Right renal cortex interstitium (tissue), 3 donors: ENCODE results near the gene PSMD7. TPM values are rescaled to one million over a fixed set of nuclear protein-coding genes. Genes with fewer than 3 reads are reported as not detected.

Experiments
- DNase-seq, 3 donors: peaks; one replicate each; pipeline ENCODE4 v3.0.0-alpha.2; 2013; ENCODE audit warnings: low read depth in 3 of 3, low spot score in 2 of 3
- polyA plus RNA-seq, 3 donors: library from polyadenylated mRNA; unstranded; fragments of 120-200 nt; gene quantifications; one replicate each; pipeline ENCODE4 v1.2.1, GENCODE V29; 2013; ENCODE audit not compliant: insufficient read length in 3 of 3

The PSMD7 gene
- 100 to 1,000 TPM; 105 to 112 (median 109) TPM for polyA plus RNA-seq

DNA sequence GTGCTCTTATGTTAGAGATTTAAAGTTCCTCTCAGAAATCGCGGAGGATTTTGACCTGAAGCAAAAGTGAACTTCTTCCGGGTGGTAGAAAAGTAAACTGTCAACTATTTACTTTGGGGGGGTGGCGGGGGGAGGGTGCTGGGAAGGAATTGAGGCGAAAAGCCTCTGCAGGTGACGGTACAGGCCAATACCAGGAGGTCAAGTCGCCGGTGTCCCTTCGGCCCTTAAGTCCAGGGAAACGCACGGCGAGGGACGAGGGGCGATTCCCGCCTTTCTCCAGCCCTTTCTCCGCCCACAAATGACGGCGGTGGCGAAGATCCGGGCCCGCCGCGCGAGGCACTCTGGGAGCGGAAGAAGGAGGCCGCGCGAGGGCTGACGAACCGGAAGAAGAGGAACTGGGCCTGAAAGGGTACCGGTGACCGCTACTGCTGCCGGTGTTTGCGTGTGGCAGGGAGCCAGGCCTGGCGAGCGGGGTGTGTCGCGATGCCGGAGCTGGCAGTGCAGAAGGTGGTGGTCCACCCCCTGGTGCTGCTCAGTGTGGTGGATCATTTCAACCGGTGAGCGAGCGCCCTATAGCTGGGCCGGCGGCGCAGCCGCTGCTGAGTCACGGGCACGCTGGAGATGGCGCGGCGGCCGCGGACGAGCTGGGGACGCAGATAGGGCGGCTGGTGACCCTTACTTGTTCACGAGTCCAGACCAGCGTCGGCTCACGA lies at the start of gene PSMD7:
PSMD7 (plus strand) TSS at position 383 of the 713 bp plus-strand sequence; CDS start at position 484, 101 bp downstream.
- DNase-seq: peak; percentile 78 to 89 (median 79)

DNA sequence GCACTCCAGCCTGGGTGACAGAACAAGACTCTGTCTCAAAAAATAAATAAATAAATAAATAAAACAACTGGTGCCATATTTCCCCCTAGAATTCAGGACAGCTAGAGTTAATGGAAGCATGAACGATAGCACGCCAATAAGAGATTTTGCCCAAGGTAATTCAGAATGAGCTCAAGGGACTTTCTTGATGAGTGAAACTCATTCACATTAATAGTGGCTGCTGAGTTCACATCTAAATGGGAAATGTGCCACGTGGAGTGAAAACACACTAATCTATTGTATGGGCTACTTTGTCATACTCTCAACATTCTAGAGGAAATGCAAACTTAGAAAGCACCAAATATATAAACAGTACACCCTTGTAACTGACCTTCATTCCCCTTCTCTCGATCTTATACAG lies 47.4 kb upstream of the PSMD7 start:
- DNase-seq: no peak

DNA sequence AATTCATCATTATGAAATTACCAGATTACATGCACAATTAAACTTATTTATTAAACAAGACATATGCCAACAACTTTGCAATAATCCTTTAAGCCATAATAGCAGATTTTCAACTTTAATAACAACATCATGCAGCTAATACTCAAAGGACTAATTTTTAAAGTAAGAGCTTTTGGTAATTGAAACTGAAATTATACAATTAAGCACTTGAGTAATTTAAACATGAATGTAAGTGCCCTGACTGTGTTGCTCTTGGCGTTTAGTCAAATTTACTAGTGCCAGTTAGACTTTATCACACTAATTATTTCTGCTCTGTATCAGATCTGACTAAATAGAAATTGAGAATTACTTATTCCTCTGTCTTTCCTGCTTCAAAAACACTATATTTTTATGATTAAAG lies 46.8 kb upstream of the PSMD7 start:
- DNase-seq: no peak

DNA sequence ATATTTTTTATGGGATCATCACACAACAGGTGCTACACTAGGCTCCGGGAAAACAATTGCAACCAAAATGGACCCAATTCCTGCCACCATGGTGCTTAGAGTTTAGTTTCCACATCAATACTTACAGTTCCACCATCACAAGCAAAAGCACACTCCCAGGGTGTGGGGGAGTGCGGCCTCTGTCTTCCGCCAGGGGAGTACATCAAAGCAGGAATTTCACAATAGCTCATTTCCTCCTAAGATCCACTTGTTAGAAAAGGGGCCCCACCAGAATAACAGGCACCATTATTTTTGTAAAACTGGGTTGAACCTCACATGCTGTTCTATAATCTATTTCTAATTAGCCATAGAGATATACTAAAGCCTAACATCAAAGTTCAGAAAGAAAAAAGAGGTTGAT lies 44.3 kb upstream of the PSMD7 start:
- no peak for DNase-seq

DNA sequence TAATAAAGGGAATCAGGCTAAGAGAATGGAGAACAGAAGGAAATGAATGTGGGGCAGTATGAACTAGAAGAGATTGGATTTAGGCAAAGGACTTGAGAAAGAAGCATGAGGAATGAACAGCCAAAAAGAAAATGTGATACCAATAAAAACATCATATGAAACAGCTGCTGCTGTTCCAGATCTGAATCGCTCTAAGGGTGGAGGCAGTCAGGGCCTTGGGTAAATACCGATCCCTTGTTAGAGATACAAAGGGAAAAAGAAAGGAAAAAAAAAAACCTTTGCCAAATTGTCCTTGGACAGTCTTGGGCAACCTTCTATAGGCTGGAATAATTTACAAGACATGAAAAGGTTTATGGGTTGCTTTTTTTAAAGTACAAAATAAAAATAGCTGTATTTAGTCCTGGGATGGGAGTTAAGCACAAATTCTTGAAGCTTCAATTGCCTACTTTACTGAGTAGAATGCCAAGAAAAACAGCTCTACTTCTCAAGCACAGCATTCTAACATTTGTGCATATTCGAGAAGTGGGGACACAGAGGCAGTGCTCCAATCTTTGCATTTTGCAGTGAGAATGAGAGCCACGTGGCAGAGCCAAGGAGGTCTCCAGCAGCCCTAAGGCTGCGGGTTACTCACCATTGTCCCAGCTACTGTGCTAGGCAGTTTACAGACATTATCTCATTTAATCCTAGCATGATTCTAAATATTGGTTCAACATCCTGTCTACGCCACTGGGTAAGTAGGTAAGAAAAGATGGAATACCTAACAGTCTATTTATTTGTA lies 43.3 kb upstream of the PSMD7 start:
- no peak for DNase-seq

DNA sequence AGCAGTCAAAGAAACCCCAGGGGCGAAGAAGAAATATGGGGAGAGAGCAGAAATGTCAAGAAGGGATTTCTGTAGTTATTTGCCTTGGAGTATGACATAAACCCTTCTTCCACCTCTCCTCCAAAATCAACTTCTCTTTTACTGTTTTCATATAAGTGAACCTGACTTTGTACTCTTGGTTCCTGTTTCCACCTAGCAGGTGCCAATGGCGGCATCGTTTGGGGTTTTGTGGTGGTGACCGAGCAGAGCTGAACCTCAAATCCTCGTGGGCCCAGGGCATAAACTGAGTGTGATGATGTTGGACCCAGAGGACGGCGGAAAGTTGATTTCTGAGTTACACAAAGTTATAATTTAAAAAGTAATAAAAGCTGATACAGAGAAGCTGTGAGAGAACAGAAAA lies 39.6 kb upstream of the PSMD7 start:
- no peak for DNase-seq

DNA sequence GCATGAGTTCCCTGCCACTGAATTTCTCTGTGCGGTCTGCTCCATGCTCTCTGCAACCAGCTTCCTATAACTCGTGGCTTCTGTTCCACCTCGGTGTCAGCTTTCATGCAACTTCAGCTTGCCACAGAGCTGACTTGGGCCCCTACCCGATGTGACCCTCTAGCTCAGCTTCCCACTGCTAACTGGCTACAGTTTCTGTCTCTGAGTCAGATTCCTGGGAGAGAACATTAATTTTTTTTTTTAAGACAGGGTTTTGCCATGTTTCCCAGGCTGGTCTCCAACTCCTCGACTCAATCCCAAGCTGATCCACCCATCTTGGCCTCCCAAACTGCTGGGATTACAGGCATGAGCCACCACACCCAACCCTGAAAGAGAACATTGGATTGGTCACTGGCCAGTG lies 35.5 kb upstream of the PSMD7 start:
- DNase-seq: no peak

DNA sequence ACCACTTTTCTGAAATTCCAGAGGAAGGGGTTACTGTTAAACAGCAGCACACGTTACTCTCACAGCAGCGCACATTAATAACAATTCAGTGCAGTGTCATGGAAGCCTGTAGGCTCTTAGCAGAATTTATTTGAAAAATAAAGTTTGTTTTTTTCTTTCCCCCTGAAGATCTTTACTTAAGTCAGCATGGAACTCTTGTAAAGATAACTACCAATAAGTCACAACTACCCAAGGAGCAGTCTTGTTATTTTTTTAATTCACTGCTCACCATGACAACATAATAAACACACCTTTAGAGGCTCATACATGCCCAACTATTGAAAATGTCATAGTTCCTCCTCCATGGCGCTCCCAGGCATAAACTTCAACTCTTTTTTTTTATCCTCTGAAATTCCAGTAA lies 31.8 kb upstream of the PSMD7 start:
- DNase-seq: no peak

DNA sequence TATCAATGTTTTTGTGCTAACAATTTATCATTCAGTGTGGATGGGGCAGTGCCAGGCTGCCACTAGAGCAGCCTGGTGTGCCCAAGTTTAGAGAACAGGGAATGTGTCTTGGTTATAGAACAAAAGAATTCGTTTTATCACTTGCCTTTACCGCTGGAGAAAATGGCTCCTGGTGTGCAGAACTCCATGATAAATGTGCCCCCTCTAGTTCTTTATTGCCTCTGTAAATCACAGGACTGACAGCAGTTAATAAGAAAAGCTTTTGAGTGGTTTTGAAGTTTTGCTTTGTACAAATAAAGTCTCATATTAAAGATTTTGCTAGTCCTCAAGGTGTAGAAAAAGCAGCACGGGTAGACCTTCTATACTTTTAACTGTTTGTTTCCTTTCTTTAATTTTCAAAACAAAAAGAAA lies 28.2 kb upstream of the PSMD7 start:
- DNase-seq: peak in 1 of 3 donors; percentile 30

DNA sequence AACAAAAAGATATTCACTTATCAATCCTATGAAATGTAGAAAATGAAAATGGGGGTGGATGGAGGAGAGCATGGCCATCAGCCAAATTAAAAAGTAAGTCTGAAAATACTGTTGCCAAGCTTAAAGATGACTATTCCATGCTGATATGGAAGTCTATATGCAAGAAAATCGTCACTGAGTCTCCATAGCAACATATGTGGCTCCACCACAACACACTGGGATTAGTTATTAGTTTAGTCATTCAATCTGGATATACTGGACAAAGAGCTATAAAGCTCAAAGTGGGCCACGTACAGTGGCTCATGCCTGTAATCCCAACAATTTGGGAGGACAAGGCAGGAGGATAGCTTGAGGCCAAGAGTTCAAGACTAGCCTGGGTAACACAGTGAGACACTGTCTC lies 24.7 kb upstream of the PSMD7 start:
- no peak for DNase-seq

DNA sequence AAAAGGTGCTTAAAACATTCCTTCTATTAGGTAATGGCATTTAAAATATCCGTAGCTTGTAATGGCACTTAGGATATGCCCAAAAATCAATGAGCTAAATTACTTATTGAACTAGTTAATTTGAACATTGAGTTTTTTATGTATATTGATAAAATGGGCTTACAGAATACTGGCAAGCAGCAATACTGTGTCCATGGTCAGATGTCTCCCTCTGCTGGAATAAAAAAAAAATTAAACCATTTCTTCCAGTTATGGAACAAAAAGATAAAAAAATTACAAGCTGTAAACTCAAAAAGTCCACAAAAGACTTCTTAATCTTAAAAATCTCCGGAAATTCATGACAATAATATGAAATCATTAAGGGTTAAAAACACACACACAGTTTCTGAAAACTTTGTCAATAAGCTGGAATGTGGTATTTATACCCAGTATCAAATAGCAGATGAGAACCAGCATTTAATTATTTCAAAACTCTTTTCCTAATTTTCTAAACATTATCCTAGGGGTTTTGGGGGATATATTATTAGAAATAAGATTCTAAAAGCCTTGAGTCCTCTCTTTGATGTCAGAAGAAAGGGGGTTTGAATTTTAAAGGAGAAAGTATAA lies 21.5 kb upstream of the PSMD7 start:
- DNase-seq: no peak

DNA sequence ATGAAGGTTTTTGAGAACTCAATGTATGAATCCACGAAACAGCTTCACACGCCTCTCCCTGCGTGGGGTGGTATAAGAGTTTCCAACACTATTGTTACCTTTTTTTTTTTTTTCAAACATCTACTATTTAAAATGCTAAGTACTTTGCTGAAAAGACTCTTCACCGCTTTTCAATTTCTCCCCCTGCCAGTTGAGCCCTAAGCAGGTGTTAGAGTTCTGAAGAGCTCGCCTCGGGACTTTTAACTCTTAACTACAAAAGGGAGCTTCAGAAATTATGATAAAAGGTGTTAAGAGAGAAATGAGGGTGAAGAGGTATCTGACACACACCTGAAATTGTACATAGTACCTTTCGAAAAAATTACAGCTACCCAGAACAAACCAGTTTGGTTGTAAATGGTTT lies 20.9 kb upstream of the PSMD7 start:
- DNase-seq: no peak

DNA sequence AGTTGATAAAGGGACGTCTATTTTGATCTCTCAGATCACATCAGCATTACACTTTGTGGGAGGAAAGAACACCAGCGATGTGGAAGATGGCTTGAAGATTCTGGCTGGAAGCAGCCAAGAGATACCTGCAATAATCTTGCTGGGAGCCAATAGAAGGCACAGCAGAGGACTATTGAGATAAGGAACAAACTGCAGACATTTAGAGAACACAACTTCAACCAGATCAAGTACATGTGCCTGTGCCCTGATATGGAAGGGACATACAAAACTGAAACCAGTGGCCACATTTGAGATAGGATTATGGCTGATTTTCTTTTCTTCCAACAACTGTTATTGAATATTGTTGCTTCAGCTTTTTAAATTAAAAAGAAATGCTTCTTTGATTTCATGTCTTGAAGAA lies 18.6 kb upstream of the PSMD7 start:
- no peak for DNase-seq

DNA sequence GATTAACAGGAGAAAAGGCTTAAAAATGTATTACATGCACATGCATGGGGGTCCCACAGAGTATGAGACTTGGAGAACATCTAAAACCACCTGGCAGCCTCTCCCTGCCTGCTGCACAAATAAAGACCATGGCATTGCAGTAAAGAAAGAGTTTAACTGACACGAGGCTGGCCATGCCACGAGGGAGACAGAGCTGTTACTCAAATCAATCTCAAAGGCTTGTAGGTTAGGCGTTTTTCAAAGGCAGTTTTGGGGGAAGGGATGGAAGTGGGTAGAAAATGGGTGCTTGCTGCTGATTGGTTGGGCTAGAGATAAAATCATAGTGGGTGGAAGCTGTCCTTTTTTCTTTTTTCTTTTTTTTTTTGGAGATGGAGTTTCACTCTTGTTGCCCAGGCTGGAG lies 17.3 kb upstream of the PSMD7 start:
- DNase-seq: no peak

DNA sequence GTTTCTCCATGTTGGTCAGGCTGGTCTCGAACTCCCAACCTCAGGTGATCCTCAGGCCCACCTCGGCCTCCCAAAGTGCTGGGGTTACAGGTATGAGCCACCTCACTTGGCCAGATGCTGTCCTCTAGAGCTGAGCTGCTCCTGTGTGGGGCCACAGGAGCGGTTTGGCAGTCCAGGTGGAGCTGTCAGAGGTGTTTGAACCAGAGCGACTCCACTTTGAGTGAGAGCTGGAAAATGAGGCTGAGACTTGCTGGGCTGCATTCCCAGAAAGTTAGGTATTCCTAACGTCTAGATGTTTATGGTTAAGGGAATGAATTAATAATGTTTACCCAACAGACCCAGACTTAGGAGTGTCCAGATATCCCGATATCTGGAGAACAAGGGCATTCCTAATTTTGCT lies 16.8 kb upstream of the PSMD7 start:
- DNase-seq: no peak

DNA sequence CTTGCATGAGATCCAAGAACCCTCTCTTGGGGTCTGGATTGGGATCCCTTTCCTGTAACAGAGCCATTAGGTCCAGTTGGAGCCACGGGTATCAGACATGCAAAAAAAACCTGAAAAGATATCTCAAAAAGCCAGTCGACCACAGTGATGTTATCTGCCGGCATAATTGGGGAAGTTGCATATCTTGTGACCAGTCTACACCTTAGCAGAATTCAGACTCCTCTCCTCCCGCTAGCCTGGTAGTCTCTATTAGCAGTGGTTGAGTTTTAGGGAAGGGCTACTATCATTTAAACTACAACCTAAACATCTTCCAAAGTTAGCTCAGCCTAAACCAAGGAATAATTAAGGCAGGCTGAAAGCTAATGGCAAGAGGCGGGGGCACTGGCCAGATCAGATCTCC lies 16.2 kb upstream of the PSMD7 start:
- no peak for DNase-seq

DNA sequence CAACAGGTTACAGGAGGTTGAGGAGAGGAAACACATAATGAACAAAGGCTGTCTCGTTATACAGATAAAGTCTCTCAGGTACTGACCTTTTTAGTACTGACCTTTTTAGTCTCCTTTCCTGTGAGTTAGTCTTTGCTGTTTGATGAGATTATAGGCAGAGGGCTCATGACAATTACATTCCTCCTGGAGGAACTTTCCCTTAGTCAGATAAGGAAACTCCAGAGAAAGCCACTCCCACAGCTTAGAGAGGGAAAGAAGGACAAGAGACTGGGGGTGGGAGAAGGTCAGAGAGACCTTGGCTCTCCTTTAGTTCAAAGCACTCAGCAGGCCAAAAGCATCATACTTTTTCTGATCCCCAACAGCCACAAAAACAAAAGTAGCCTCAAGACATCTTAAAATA lies 15.3 kb upstream of the PSMD7 start:
- DNase-seq: no peak

DNA sequence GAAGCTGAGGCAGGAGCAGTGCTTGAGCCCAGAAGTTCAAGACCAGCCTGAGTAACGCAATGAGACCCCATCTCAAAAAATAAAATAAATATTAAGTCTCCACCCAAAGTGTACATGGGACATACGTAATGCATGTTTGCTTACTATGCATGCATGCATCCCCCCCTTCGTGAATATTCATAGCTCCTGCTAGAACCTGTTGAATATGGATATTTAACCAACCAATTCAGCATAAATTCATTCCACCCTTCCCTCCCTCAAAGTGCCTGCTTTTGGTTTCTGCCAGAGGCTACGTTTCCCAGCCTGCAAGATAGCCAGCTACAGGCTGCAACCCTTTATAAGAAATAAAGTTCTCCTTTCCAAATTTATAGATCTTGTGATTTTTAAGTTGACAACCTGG lies 12.9 kb upstream of the PSMD7 start:
- no peak for DNase-seq

DNA sequence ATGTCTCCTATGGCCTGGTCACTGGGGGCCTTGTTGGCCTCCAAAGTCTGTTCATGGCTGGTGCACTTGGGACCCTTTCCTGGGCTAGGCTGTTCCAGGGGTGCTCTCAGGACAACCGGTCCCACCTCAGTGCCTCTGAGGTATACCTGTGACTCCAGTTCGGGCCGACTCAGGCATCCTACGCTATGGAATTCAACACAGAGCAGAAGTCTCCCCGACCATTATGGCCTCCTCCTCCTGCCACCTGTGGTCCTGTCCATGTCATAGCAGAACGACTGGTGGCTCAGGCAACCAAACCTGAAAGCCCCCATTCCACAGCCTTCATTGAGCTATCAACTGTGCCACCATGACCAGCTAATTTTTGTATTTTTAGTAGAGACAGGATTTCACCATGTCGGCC lies 8.5 kb upstream of the PSMD7 start:
- DNase-seq: no peak

DNA sequence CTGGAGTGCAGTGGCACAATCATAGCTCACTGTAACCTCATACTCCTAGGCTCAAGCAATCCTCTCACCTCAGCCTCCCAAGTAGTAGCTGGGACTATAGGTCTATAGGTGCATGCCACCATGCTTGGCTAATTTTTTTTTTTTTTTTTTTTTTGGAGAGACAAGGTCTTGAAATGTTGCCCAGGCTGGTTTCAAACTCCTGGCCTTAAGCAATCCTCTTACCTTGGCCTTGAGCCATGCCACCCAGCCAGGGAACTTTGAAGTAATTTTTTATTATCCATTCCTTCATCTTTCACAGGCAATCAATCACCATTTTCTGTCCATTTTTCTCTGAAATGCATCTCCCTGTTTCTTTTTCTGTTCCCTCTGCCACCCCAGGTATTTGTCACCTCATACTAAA lies 6.3 kb upstream of the PSMD7 start:
- DNase-seq: no peak

DNA sequence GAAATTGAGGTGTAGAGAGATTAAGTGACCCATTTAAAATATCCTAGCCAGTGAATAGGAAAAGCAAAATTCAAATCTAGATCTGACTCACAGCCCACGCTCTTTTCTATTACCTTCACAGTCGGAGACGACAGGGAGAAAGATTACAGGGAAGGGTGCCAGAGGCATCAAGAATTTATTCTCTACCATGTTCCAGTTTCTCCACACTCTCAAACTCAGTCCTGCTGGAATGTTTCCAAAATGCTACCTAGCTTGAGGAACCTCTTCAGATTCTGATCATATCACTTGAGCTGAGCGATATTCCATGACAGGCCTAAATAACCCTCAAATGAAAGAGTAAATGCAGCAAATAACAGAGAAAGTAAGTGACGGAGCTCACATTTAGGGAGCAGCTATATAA lies 5.4 kb upstream of the PSMD7 start:
- DNase-seq: no peak
